SK-N-SH treated with all-trans-retinoic acid at 6 μM for 48 hours (cell line): ENCODE measurements around the gene METAP1D.

Source experiments
- BACH2 ChIP-seq: fragments of 250-450 bp; sonication (Bioruptor Pico); IDR thresholded peaks from 2 replicates; pipeline ENCODE4 v1.9.0; 2021; ENCODE audit warnings: mild to moderate bottlenecking, borderline replicate concordance
- ZNF70 ChIP-seq: fragments of 450-650 bp; formaldehyde crosslinking; IDR thresholded peaks from 2 replicates; pipeline ENCODE4 v1.5.0; 2020; ENCODE audit warnings: mild to moderate bottlenecking, moderate library complexity
- TF ChIP-seq, protein P1 (sequence below): fragments of 250-450 bp; sonication (Bioruptor Pico); IDR thresholded peaks from 2 replicates; pipeline ENCODE4 v1.8.0; 2021; ENCODE audit warnings: low read depth, mild to moderate bottlenecking, moderate library complexity, borderline replicate concordance

DNA sequence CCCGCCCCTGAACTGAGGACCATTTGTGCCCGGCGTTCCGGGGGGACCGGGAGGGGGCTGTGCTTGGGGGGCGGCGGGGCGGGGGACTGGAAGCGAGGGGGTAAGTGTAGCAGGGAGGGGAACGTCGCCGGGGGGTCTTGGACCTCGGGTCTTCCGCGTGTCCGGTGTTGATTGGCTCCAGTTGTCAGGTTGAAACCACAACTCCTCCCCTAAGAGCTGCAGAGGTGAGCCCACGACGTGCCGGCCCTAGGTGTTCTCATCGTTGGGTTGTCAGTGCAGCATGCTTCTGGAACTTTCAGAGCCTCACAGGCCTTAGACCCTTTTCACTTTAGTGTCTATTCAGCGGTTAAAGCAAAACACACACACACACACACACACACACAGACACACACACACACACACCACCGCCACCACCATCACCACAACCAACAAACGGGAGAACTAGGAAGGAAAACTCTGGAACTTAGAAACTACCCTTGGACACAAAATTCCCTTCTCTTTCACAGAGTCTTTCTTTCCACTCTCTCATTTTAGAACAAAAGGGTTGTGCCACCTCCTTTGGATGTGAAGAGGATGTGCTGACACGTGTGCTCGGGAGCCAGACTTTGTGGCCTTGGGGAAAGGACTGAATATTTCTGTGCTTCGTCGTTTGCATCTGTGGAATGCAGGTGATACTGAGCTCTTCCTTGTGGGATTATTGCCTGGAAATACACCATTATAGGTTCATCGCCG is 109.7 kb downstream of the METAP1D start:
- TF ChIP-seq, protein P1, sequence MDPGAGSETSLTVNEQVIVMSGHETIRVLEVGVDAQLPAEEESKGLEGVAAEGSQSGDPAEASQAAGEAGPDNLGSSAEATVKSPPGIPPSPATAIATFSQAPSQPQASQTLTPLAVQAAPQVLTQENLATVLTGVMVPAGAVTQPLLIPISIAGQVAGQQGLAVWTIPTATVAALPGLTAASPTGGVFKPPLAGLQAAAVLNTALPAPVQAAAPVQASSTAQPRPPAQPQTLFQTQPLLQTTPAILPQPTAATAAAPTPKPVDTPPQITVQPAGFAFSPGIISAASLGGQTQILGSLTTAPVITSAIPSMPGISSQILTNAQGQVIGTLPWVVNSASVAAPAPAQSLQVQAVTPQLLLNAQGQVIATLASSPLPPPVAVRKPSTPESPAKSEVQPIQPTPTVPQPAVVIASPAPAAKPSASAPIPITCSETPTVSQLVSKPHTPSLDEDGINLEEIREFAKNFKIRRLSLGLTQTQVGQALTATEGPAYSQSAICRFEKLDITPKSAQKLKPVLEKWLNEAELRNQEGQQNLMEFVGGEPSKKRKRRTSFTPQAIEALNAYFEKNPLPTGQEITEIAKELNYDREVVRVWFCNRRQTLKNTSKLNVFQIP (CRISPR knock-in tag) = no peak
- TF ChIP-seq ZNF70 (no peak), BACH2 (no peak)
